COLO668 (cell line): ENCODE results near the gene CCDC30.
"Not testable (repeated sequence)": the region's sequence is repeated elsewhere in the genome, so short reads cannot be mapped to it uniquely, and the experiment has no call there.

ENCODE experiments used
- DNase-seq: peaks from one replicate; lab custom pipeline; 2025; ENCODE audit not compliant: unreplicated experiment; lab: John Stamatoyannopoulos, UW

CCDC30 gene

DNA sequence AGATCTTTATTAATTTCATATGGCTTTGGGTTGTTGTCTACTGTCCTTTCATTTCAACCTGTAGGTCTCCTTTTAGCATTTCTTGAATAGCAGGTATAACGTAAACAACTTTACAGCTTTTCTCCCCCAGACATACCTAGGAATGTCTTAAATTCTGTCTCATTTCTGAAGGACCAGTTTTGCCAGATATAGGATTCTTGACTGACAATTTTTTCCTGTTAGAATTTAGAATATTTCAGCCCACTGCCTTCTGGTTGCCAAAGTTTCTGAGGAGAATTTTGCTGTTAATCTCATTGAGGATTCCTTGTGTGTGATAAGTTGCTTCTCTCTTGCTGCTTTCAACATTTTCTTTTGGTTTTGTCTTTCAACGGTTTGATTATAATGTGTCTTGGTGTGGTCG is 60.1 kb downstream of the CCDC30 start:
- DNase-seq: no peak

DNA sequence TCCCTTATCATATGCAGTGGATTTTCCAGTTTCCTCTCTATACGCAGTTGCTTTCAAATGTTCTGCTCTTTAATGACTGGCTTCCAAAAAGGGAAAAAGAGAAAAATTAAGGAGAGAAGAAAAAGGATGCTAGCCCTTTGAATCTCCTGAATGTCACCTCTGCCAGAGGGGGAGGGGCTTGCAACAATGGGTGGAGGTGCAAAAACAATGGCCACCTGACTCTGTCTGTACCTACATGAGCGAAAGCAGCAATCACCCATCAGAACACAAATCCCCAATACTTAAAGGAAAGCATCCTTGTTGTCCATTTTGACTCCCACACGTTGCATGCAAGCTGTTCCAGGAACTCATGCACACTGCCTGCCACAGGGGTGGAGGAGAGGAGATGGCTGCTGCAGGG is 61.2 kb downstream of the CCDC30 start:
- DNase-seq: no peak

DNA sequence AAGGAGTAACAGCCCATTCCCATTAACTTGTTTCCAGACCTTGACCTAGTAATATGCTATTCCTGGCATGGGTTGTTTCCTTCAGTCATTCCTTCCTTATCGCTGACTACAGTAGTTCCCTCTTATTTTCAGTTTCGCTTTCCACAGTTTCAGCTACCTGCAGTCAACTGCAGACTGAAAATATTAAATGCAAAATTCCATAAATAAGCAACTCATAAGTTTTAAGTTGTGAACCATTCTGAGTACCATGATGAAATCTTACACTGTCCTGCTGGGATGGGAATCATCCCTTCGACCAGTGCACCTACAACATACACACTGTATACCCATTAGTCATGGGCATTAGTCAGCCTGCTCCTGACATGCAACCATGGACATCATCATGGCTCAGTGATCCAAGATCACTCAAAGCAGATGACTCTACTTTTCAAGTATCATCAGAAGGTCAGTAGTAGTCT is 66.7 kb downstream of the CCDC30 start:
- DNase-seq: no peak

DNA sequence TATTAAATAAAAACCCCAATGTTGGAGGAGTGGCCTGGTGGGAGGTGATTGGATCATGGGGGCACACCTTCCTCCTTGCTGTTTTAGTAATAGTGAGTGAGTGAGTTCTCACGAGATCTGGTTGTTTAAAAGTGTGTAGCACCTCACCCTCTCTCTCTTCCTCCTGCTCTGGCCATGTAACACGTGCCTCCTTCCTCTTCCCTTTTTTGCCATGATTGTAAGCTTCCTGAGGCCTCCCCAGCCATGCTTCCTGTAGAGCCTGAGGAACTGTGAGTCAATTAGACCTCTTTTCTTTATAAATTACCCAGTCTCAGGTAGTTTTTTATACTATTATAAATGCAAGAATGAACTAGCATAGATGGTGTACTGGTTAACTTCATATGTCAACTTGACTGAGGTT is 68.0 kb downstream of the CCDC30 start:
- no peak for DNase-seq

DNA sequence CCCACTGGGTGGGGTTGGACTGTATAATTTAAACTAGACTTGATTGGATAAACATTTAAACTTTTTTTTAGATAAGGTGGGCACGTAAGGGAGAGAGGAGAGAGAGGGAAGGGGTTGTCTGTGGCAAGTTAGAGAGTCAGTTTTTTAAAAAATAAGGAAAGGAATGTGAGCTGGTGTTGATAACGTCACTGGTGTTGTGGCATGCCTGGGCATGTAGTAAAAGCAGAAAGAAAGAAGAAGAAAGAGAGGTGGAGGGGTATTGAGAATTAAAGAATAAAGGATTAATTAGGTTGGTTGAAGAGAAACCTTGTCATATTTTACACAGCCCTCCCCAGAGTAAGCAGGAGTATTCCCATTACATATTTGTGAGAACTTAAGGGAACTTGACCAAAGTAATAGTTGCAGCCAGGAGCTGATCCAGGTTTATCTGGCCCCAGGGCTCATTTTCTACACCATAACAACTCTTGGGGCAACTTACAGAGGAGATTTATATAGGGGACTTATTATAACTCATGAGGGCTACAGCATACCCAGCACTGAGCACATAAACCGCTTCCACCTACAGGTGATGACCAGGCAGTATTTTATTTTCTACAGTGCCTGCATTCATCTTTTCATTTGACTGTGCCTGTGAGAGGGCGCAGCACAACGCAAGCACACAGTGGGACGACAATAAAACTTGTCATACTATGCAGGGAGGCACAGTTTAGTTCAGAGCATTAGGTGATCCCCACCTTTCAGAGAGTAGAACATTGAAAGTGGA is 70.2 kb downstream of the CCDC30 start:
- no peak for DNase-seq

DNA sequence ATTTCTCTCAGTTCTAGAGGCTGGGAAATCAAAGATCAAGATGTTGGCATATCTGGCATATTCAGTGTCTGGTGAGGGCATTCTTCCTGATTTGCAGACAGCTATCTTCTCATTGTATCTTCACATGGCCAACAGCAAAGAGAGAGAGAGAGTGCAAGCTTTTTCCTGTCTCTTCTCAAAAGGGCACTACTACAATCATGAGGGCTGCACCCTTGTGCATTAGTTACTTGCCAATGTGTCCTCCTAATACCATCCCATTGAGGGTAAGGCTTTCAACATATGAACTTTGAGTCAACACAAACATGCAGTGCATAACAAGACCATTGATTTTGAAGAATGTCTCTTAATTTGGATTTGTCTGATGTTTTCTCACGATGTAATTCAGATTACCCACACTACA is 78.0 kb downstream of the CCDC30 start:
- DNase-seq: no peak

DNA sequence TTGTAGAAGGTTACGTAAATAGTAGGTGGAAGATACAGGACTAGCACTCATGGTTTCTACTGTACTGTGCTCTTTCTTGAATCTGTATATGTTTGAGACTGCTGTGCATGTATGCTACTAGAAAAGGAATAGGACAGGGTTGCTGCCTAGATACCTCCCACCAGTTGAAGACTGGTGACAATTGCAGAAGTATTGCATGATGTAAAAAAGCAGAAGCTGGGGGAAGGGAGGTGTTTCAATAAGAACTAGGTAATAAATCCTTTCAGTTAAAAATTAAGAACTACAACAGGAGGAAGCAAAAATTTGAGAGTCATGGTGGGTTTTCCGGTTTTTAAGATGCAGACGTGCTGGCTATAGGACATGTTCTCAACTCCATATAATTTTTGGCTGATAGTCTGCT is 88.1 kb downstream of the CCDC30 start:
- DNase-seq: no peak

DNA sequence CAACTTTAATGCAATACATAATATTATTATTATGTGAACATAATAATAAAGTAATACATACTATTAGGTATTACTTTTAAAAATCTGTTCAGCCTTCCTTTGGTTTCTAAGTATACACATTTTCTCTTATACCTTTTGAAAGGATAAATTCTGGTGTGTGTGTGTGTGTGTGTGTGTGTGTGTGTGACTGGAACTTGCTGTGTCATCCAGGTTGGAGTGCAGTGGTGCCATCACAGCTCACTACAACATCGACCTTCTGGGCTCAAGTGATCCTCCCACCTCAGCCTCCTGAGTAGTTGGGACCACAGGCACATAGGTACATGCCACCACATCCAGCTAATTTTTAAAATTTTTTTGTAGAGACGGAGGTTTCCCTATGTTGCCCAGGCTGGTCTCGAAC is 88.5 kb downstream of the CCDC30 start:
- DNase-seq: no peak

DNA sequence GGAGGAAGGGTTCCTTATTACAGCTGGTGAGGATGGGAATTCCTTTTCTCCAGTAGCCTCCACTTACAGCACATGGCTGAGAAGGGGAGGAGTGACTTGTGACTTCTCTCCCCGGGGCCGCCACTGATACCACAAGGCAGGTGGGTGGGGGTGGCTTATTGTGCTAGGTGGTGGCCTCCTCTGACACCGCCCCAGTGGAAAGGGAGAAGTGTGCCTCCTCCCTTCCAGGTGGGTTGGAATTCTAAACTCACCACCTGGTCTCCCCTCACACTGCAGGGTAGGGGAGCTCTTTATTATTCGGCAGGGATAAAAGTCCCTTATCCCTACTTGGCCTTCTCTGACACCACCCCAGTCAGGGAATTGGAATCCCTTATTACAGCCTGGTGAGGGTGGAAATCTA is 89.5 kb downstream of the CCDC30 start:
- no peak for DNase-seq

DNA sequence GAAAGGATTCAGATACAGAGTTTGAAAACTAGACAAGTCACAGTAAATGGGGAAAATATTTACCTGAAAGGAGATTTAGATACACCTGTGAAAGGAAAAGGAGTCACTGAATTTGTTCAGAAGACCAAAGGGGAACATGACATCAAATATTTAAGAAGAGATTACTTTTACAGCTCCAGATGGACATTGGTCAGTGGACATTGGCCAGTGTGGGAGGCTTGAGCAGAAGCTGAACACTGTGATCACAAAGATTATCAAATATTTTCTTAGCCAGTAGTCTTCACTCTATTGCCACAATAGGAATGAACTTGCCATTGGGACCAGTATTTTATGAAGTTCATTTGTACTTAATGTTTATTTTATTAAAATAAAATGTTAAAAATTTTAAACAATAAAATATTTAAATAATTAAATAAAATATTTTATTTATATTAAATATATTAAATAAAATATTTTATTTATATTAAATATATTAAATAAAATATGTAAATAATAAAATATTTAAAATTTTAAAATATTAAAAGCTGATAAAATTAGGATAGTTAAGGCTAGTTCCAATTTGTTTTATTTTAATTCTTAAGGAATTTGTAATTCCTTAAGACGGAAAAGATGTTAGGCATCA is 94.3 kb downstream of the CCDC30 start:
- DNase-seq: no peak

DNA sequence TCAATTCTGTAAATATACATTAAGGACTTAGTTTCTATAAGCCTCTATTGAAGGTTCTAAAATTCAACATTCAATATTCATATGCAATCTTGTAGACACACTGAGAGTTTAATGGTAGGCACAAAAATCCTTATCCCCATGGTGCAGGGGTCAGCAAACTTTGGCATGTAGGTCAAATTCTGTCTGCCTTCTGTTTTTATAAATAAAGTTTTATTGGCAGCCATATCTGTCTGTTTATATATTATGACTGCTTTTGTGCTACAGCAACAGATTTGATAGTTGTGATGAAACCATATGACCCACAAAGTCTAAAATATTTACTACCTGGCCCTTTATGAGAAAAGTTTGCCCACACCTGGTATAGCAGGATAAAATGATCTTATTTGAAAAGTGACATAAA is 104.0 kb downstream of the CCDC30 start:
- no peak for DNase-seq

DNA sequence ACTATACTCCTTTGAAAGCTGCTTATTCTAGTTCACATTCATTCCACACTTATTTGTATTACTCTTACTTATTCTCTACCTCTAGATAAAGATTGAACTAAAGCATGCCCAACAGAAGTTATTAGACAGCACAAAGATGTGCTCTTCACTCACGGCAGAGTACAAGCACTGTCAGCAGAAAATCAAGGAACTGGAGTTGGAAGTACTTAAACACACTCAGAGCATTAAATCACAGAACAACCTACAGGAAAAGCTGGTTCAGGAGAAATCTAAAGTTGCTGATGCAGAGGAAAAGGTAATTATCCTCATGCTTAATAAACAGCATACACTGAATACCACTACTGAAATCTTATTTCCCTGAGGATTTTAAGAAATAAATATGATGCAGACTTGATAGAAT is 113.8 kb downstream of the CCDC30 start:
- no peak for DNase-seq

DNA sequence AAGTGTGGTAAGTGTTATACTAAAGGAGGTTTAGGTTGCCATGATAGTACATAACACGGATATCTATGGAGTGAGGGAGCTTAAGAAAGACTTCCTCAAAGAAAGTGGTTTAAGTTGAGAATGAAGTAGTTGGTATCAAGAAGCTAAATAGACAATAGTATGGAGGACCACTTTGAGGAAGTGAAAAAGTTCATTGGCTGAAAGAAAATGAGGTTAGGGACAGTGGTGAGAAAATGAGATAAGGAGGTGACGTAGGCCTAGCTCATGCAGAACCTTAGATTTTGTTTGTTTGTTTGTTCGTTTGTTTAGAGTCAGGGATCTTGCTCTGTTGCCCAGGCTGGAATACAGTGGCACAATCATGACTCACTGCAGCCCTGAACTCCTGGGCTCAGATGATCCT is 122.9 kb downstream of the CCDC30 start:
- no peak for DNase-seq

DNA sequence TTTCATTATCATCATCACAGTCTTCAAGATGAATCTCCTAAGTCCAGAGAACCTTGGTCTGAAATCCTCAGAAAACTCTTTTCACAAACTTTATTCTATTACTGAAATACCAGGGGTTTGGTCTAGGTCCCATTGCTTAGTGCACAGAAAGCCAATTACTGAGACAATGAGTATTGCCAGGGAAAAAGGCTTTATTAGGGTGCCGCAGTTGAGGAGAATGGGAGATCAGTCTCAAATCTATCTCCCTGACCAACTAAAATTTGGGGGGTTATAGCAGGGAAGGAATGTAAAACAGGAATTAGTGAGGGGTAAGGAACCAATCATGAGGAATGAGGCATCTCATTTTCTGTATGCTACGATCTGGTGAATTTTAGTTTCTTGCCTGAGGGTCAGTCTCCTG is 124.7 kb downstream of the CCDC30 start:
- no peak for DNase-seq

DNA sequence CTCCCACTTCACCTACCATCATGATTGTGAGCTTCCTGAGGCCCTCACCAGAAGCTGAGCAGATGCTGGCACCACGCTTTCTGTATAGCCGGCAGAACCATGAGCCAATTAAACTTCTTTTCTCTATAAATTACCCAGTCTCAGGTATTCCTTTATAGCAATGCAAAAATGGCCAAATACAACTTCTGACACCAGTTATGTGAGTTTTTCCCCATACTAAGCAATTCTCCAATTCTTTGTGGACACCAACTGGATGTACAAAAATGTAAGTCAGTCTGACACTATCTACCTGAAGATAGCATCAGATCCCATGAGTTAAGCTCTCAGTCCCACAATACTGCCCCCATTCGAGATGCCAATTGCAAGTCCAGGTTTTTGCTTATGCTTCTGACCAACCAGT is 129.7 kb downstream of the CCDC30 start:
- DNase-seq: no peak

DNA sequence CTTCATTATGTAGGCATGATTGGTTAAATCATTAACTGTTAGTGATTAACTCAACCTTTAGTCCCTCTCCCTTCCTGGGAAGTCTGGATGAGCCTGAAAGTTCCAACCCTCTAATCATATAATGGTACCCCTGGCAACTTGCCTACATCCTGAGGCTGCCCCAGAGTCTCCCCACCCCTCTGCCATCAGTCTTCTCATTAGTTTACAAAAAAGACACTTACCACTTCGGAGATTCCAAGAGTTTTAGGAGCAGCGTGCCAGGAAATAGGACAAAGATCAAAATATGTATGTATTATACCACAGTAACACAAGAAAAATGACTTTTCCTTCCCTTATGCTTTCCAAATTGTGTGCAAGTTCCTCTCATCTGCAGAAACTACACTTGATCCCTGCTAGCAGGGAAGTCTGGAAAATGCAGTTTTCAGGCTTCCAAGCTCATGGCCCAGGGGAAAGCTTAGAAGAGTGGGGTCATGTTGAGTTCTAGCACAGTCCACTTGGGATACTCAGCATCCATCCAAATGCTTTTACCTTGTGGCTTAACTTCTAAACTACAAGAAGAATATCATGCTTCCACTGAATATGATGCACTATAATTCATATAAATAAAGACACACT is 130.5 kb downstream of the CCDC30 start:
- DNase-seq: no peak

DNA sequence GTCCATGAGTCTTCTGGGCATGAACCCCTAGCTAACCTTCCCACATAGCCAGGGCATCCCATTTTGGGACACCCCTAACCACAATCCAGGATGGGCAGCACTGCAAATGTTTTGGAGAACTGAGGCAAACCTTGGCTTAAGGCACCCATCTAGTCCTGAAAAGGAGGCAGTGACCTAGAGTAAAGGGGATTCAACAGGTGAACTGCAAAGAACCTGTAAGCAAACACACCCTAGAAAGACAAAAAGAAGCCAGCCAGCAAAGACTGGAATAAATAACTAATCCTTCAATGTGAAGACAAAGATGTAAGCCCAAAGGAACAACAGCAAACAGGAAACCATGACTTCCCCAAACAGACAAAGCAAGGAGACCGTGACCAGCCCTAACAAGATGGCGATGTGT is 138.4 kb downstream of the CCDC30 start:
- no peak for DNase-seq

DNA sequence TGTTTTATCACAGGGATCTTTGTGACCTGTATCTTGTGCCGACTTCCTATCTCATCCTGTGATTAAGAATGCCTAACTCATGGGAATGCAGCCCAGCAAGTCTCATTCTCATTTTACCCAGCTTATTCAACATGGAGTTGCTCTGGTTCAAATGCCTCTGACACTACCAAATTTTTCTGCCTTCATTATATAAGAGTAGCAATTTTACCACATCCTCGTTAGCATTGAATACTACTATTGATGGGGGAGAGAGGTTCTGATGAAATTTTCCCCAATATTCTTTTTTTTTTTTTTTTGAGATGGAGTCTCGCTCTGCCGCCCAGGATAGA is 150.7 kb downstream of the CCDC30 start:
- DNase-seq: no peak

DNA sequence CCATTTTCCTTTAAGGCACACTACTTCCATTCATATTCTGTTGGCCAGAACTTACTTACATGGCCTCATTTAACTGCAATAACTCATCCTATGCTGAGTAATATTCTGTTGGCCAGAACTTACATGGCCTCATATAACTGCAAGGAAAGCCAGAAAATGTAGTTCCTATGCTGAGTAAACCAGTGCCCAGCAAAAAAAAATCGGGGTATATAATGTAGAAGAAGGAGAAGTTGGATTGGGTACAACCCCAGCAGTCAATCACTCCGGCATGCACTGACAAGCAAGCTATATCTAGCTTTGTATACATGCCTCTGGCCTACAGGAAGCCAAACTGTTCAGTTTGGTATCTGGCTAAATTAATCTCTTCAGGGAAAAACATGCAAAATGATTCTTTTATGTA is 155.8 kb downstream of the CCDC30 start:
- DNase-seq: no peak

DNA sequence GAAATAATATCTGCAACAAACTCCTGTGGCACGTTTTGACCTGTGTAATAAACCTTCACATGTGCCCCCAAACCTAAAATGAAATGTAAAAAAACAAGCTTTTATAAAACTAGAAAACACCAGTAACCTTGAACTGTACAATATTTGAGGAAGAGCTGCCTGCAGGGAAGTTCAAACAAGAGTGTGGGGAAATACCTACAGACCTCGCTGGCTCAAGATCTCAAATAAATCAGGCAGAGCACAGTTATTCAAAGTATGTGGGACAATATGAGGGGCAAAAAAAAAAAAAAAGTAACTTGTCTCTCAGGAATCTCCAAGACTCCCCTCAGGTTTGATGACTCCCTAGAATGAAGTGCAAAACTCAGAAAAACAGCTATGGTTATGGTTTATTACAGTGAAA is 157.2 kb downstream of the CCDC30 start:
- no peak for DNase-seq

DNA sequence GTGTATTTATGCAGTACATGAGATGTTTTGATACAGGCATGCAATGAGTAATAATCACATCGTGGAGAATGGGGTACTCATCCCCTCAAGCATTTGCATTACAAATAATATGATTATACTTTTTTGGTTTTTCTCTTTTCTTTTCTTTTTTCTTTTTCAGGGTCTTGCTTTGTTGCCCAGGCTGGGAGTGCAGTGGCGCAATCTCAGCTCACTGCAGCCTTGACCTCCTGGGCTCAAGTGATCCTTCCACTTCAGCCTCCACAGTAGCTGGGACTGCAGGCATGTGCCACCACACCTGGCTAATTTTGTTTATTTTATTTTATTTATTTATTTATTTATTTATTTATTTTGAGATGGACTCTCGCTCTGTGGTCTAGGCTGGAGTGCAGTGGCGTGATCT is 158.1 kb downstream of the CCDC30 start:
- DNase-seq: not testable (repeated sequence)

DNA sequence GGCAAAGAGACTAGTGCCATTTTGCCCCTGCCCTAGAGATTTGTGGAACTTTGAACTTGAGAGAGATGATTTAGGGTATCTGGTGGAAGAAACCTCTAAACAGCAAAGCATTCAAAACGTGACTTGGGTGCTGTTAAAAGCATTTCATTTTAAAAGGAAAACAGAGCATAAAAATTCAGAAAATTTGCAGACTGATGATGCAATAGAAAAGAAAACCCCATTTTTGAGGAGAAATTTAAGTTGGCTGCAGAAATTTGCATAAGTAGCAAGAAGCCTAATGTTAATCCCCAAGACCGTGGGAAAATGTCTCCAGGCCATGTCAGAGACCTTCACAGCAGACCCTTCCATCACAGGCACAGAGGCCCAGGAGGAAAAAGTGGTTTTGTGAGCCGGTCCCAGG is 164.1 kb downstream of the CCDC30 start:
- DNase-seq: not testable (repeated sequence)

DNA sequence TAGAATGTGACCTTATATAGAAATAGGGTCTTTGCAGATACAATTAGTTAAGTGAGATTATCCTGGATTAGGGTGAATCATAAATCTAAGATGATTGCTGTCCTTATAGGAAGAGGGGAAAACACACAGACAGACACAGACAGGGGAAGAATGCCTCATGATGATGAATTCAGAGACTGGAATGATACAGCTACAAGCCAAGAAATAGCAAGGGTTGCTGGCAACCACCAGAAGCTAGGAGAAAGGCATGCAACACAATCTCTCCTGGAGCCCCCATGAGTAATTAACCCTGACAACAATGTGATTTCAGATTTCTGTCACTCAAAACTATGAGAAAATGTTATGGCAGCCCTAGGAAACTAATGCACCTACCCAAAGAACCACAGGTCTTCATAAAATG is 176.0 kb downstream of the CCDC30 start:
- DNase-seq: no peak
